Glutamatergic neuron (in vitro differentiated cells): Measurements from ENCODE around the gene SMOC2. TPM values are rescaled to one million over a fixed set of nuclear protein-coding genes. Genes with fewer than 3 reads are reported as not detected.
A peak's percentile ranks its signal among the peaks of the same experiment; 100 is the strongest.

Source experiments
- DNase-seq: peaks from one replicate; pipeline ENCODE4 v3.0.0; 2022
- H3K27ac Mint-ChIP-seq: one replicate; pipeline ENCODE4 v1.8.0; 2020; ENCODE audit warnings: mild to moderate bottlenecking, mixed read lengths, inconsistent platforms; ENCODE audit not compliant: unreplicated experiment
- H3K27me3 Mint-ChIP-seq: one replicate; pipeline ENCODE4 v1.8.0; 2020; ENCODE audit warnings: mild to moderate bottlenecking, moderate library complexity, mixed read lengths, inconsistent platforms; ENCODE audit not compliant: unreplicated experiment
- H3K36me3 Mint-ChIP-seq: one replicate; pipeline ENCODE4 v1.8.0; 2020; ENCODE audit warnings: mild to moderate bottlenecking, mixed read lengths, inconsistent platforms; ENCODE audit not compliant: unreplicated experiment
- H3K4me1 Mint-ChIP-seq: one replicate; pipeline ENCODE4 v1.8.0; 2020; ENCODE audit warnings: mild to moderate bottlenecking, low read depth, mixed read lengths, inconsistent platforms; ENCODE audit not compliant: unreplicated experiment
- H3K4me3 Mint-ChIP-seq: one replicate; pipeline ENCODE4 v1.8.0; 2020; ENCODE audit warnings: mild to moderate bottlenecking, mixed read lengths, inconsistent platforms; ENCODE audit not compliant: unreplicated experiment
- H3K9me3 Mint-ChIP-seq: one replicate; pipeline ENCODE4 v1.8.0; 2020; ENCODE audit warnings: mild to moderate bottlenecking, moderate library complexity, mixed read lengths, inconsistent platforms; ENCODE audit not compliant: unreplicated experiment
- CTCF ChIP-seq: fragments of 200-600 bp; sonication (generic); IDR thresholded peaks from one replicate; pipeline ENCODE4 v1.5.0; 2021; ENCODE audit not compliant: partially characterized antibody, unreplicated experiment
- total RNA-seq: library from RNA; stranded (reverse); fragmentation: NEBNext Ultra II Directional; extraction: Animal tissue kit (Norgen Biotek cat#: 25700); gene quantifications from one replicate; pipeline ENCODE4 v1.2.1, GENCODE V29; 2021; ENCODE audit not compliant: unreplicated experiment

Gene SMOC2
- total RNA-seq, 1 donor from 2014 or later: 0.44 TPM

- DNase-seq: no peak
- no peak for TF ChIP-seq CTCF
- H3K27ac Mint-ChIP-seq: no peak overlapping the region
- H3K36me3 Mint-ChIP-seq: no peaks in the 10 kb centered on the region
- H3K27me3 Mint-ChIP-seq: peaks cover 16% of the 10 kb centered on the region
- no peak overlapping the region for H3K4me3 Mint-ChIP-seq
- H3K4me1 Mint-ChIP-seq: peaks cover 23% of the 10 kb centered on the region
- peaks cover 12% of the 10 kb centered on the region for H3K9me3 Mint-ChIP-seq
These were observed 158.9 kb downstream of the SMOC2 start for GRCh38 chr6:168599769-168600330.

DNA sequence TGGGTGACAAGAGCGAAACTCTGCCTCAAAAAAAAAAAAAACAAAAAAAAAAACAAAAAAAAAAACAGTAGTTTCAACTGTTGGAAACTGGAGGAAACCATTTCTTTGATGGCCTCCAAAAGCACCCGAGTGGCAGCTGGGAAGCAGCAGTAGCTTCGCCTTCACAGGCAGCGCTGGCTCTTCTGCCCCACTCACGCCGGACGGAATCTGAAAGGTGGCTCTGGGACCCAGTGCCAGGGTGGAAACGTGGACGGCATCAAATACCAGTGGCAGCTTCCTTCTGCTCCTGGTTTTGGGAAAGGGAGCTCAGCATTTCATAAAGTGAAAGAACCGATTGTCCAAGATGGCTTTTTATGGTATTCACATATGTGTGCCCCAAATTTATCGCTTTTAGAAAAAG lies 159.4 kb downstream of the SMOC2 start:
- Mint-ChIP-seq H3K36me3 (no peaks in the 10 kb centered on the region), H3K9me3 (peaks cover 12% of the 10 kb centered on the region), H3K4me3 (no peak overlapping the region), H3K27me3 (peaks cover 16% of the 10 kb centered on the region), H3K27ac (no peak overlapping the region), H3K4me1 (peaks cover 23% of the 10 kb centered on the region)
- DNase-seq: no peak
- no peak for TF ChIP-seq CTCF

DNA sequence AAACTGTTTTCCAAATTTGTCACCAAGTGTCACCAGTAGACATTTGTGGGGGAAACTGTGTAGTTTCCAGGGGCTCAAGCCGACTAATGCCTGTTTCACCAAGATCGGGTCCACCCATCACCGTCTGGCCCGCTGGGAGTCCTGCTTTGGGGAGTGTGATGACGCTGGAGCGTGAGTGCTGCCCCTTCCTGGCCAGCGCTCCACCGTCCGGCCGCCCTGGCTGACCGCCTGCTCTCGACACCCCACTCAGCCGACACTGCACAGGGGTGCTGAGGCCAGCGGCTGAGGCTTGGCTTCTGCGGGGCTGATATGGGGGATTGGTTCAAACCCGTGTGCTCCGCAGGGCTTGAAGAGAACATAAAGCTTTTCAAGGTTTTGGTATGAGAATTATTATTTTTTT lies 160.1 kb downstream of the SMOC2 start:
- Mint-ChIP-seq H3K36me3 (no peaks in the 10 kb centered on the region), H3K27me3 (peaks cover 16% of the 10 kb centered on the region), H3K9me3 (peaks cover 10% of the 10 kb centered on the region), H3K4me3 (no peak overlapping the region), H3K27ac (no peak overlapping the region), H3K4me1 (peaks cover 27% of the 10 kb centered on the region)
- no peak for TF ChIP-seq CTCF
- DNase-seq: no peak

GRCh38 chr6:168601546-168601945 lies 160.6 kb downstream of the SMOC2 start:
- no peak for TF ChIP-seq CTCF
- H3K27me3 Mint-ChIP-seq: peaks cover 16% of the 10 kb centered on the region
- peaks cover 10% of the 10 kb centered on the region for H3K9me3 Mint-ChIP-seq
- H3K4me3 Mint-ChIP-seq: no peak overlapping the region
- H3K27ac Mint-ChIP-seq: no peak overlapping the region
- no peak for DNase-seq
- peaks cover 27% of the 10 kb centered on the region for H3K4me1 Mint-ChIP-seq
- no peaks in the 10 kb centered on the region for H3K36me3 Mint-ChIP-seq

DNA sequence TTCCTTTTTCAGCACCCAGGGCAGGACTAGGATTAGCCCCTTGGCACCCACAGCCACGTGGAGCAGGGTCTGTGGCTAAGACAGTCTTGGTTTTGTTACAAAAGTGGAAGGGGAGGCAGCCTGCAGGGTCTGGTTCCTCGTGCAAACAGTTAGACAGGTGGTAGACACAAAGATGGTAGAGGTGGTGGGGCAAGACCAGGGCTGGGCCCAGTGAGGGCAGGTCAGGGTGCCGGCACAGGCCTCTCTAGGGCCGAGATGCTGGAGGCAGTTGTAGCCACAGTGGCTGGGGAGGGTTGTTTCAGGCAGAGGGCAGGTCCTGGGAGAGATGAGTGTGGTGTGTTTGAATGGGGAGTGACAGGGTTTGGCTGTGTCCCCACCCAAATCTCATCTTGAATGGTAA lies 161.6 kb downstream of the SMOC2 start:
- no peak for DNase-seq
- Mint-ChIP-seq H3K27ac (peak overlapping the region; percentile 97), H3K27me3 (peaks cover 16% of the 10 kb centered on the region), H3K9me3 (peaks cover 8% of the 10 kb centered on the region), H3K4me3 (peak overlapping the region; percentile 42), H3K4me1 (peaks cover 31% of the 10 kb centered on the region), H3K36me3 (no peaks in the 10 kb centered on the region)
- TF ChIP-seq CTCF: no peak
